Liver (tissue), 3 donors: ENCODE results near the gene FSIP1.

Experiments
- TAF1 ChIP-seq: conservative IDR thresholded peaks from 2 replicates; pipeline ENCODE4 v1.6.1; 2016; ENCODE audit warnings: antibody characterized with exemption, mild to moderate bottlenecking
- TF ChIP-seq, protein P1 (sequence below): IDR thresholded peaks from 2 replicates; pipeline ENCODE4 v1.6.1; 2016; ENCODE audit warnings: antibody characterized with exemption
- TF ChIP-seq, protein P2 (sequence below): fragments of 150-350 bp; IDR thresholded peaks from 2 replicates; pipeline ENCODE4 v1.5.1; 2017; ENCODE audit warnings: improper control_type of control experiment, low read depth, low read length; ENCODE audit not compliant: missing input control
- donor health status: healthy.
- donor health status: healthy.

DNA sequence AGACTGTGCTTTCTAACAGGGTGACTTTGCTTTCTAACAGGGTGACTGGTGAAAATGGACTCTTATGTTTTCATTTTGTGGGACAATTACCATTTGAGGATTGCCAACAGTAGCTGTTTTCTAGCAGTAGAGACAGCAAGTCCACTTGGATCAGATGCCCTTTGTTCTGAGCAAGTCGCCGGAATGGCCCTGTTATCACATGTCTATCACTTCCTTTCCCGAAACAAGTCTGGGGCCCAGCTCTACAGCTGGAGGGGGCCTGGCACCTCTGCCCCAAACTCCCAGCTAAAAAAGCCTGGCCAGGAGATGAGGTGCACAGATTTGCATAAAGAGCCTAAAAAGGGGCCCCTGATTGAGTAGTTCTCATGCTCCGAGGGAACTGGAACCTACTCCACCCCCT lies 157.2 kb downstream of the FSIP1 start:
- TF ChIP-seq, protein P1, sequence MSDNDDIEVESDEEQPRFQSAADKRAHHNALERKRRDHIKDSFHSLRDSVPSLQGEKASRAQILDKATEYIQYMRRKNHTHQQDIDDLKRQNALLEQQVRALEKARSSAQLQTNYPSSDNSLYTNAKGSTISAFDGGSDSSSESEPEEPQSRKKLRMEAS, result no peak
- TF ChIP-seq, protein P2, sequence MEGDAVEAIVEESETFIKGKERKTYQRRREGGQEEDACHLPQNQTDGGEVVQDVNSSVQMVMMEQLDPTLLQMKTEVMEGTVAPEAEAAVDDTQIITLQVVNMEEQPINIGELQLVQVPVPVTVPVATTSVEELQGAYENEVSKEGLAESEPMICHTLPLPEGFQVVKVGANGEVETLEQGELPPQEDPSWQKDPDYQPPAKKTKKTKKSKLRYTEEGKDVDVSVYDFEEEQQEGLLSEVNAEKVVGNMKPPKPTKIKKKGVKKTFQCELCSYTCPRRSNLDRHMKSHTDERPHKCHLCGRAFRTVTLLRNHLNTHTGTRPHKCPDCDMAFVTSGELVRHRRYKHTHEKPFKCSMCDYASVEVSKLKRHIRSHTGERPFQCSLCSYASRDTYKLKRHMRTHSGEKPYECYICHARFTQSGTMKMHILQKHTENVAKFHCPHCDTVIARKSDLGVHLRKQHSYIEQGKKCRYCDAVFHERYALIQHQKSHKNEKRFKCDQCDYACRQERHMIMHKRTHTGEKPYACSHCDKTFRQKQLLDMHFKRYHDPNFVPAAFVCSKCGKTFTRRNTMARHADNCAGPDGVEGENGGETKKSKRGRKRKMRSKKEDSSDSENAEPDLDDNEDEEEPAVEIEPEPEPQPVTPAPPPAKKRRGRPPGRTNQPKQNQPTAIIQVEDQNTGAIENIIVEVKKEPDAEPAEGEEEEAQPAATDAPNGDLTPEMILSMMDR, result no peak
- no peak for TF ChIP-seq TAF1
